Fibroblast of pulmonary artery (primary cell): Measurements from ENCODE around the gene CACNA1I.

ENCODE experiments used
- DNase-seq: peaks from one replicate; pipeline ENCODE4 v3.0.0-alpha.2; 2010; ENCODE audit warnings: low read depth
- H3K4me3 ChIP-seq: replicated peaks from 2 replicates; pipeline ENCODE4 v1.5.1; 2011; ENCODE audit warnings: low read depth, mild to moderate bottlenecking, control low read depth, low read length, moderate library complexity
- TF ChIP-seq, protein P1 (sequence below): IDR thresholded peaks from 2 replicates; pipeline ENCODE4 v1.5.1; 2011; ENCODE audit warnings: mild to moderate bottlenecking, control low read depth, low read length, inconsistent platforms; ENCODE audit errors: missing control alignments

CACNA1I gene

DNA sequence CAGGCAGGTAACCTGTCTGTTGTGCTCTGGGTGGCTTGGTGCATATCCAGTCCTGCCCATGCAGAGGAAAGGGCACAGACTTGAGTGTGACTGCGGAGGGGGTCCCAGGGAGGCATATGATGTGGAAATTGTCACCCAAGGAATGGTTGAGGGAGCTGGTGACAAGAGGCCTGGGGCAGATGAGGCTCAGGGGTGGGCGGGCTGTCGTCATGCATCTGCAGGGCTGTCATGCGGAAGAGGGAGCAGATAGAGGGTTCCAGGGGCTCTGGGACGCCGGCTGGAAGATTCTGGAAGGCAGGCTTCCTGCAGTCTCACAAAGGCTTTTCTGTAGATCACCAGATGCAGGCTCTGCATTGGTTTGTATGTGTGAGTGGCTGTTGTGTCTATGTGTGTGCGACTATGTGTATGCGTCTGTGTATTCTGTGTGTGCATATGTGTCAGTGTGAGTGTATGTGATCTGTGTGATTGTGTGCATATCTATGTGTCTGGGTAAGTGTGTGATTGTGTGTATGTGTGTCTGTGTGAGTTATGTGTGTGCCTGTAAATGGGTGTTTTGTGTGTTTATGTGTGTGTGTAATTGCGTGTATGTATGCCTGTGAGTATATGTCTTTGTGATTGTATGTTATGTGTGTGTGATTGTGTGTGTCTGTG lies 7.6 kb upstream of the CACNA1I start:
- no peak for DNase-seq
- H3K4me3 ChIP-seq = no peak overlapping the region
- TF ChIP-seq, protein P1, sequence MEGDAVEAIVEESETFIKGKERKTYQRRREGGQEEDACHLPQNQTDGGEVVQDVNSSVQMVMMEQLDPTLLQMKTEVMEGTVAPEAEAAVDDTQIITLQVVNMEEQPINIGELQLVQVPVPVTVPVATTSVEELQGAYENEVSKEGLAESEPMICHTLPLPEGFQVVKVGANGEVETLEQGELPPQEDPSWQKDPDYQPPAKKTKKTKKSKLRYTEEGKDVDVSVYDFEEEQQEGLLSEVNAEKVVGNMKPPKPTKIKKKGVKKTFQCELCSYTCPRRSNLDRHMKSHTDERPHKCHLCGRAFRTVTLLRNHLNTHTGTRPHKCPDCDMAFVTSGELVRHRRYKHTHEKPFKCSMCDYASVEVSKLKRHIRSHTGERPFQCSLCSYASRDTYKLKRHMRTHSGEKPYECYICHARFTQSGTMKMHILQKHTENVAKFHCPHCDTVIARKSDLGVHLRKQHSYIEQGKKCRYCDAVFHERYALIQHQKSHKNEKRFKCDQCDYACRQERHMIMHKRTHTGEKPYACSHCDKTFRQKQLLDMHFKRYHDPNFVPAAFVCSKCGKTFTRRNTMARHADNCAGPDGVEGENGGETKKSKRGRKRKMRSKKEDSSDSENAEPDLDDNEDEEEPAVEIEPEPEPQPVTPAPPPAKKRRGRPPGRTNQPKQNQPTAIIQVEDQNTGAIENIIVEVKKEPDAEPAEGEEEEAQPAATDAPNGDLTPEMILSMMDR = no peak

DNA sequence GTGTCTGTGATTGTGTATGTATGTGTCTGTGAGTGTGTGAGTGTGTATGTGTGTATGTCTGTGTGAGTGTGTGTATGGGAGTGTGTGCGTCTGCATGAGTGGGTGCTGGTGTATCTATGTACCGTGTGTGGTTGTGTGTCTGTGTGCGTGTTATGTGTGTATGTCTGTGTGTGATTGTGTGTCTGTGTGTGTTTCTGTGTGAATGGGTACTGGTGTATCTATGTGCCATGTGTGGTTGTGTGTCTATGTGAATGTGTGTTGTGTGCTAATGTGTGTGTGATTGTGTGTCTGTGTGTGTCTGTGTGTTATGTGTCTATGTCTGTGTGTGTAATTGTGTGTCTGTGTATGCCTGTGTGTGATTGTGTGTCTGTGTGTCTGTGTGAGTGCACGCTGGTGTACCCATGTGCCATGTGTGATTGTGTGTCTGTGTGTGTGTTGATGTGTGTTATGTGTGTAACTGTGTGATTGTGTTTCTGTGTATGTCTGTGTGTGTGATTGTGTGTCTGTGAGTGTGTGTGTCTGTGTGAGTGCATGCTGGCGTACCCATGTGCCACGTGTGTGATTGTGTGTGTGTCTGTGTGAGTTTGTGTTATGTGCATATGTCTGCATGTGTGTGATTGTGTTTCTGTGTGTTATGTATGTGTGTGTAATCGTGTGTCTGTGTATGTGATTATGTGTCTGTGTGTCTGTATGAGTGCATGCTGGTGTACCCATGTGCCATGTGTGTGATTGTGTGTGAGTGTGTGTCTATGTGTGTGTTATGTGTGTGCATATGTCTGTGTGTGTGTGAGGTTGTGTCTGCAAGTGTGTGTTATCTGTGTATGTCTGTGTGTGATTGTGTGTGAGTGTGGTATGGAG lies 6.8 kb upstream of the CACNA1I start:
- no peak for DNase-seq
- H3K4me3 ChIP-seq = no peak overlapping the region
- TF ChIP-seq, protein P1 = no peak

DNA sequence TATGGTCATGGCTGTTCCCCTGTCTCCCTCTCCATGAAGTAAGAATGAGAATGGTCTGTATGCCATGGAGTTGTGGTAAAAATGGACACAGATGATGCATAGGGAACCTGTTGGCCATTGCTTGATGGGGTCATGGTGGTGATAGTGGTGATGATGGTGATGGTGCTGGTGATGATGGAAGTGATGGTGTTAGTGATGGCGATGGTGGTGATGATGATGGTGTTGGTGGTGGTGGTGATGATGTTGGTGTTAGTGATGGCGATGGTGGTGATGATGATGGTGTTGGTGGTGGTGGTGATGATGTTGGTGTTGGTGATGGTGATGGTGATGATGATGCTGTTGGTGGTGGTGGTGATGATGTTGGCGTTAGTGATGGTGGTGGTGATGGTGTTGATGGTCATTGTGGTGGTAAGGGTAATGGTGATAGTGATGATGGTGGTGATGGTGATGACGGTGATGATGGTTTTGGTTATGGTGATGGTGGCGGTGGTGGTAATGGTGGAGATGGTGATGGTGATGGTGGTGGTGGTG lies 5.1 kb upstream of the CACNA1I start:
- TF ChIP-seq, protein P1 = no peak
- no peak overlapping the region for H3K4me3 ChIP-seq
- no peak for DNase-seq

DNA sequence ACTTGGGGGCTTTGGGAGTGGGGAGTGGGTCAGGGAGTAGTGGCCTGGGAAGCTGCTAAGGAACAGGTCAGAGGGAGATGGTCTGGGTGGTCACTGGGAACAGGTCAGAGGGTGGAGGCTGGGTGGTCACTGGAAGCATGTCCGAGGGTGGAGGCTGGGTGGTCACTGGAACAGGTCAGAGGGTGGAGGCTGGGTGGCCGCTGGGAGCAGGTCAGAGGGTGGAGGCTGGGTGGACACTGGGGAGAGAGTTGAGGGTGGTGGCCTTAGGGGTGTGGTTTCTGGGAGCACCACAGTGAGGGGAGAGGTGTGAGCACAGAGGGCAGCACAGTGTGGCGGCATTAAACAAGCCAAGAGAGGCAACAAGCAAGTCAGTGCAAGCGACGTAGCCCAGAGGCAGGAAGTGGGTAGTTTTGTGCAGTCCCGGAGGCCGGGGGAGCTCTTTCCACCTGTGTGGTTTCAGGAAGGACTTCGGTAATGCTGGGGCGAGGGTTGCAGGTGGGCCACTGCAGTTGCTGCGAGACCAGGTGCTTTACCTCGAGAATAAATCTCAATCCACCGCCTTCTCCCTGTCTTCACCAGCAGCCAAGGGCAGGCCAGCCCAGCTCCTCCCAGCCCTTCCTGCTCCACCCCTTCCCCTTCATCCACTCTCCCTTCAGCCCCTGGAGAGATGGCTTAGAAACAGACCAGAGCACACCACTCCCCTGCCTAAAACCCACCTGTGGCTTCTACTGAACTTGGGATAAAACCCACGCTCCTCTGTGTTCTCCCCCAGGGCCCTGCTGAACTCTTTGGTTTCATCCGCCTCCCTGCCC lies 3.2 kb upstream of the CACNA1I start:
- TF ChIP-seq, protein P1 = no peak
- H3K4me3 ChIP-seq = no peak overlapping the region
- no peak for DNase-seq

DNA sequence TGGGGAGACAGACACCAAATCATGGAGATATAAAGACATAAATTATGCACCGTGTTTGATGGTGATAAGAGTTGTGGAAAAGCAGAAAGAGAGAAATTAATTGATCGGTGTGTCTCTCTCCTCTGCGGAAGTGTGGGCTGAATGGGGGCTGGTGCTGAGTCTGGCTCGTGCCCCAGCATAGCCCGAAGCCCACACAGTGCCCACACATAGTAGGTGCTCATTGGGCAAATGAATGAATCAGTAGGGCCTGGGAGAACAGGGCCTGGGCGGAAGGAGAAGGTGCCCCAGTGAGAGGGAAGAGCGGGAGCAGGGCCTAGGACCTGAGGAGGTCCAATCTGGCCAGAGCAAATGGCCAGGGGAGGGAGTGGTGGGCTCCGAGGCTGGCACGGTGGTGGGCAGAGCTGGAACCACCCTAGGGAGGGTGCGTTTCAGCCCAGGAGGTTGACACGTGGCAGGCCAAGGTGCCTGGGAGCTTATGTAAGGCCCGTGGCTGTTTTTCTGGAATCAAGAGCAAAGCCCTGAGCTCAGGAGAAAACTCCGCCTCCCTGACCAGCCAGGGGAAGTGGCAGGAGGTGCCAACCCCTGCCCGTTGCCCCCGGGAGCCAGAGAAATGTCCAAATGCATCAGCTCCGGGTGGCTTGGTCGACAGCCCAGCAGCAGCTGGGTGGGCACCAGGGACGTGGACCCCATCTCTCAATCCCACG lies 2.1 kb upstream of the CACNA1I start:
- no peak overlapping the region for H3K4me3 ChIP-seq
- TF ChIP-seq, protein P1 = no peak
- DNase-seq = no peak

DNA sequence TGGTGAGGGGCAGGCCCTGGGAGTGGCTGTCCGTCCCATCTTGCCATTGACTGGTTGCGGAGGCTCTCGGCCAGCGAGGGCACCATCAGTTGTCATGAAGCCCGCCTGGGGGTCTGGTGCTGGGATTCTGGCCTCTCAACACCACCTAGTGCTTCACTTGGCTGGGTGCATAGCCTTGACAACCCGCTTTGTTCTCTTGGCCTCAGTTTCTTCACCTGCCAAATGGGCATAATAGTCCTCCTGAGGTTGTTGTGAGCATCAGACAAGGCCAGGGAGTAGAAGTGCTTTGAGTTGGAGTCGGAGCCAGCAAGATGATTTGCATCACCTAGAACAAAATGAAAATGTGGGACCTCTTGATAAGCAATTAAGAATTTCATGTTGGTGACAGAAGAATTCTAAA lies 1.5 kb upstream of the CACNA1I start:
- no peak for DNase-seq
- TF ChIP-seq, protein P1 = no peak
- no peak overlapping the region for H3K4me3 ChIP-seq
